HG03457 (cell line): ENCODE results near the gene MMP25.

Experiments
- ATAC-seq: cut with Tn5 transposase; IDR thresholded peaks from one replicate; pipeline ENCODE4 v1.9.1; 2021; ENCODE audit warnings: moderate number of reproducible peaks; ENCODE audit not compliant: unreplicated experiment

The MMP25 gene

DNA sequence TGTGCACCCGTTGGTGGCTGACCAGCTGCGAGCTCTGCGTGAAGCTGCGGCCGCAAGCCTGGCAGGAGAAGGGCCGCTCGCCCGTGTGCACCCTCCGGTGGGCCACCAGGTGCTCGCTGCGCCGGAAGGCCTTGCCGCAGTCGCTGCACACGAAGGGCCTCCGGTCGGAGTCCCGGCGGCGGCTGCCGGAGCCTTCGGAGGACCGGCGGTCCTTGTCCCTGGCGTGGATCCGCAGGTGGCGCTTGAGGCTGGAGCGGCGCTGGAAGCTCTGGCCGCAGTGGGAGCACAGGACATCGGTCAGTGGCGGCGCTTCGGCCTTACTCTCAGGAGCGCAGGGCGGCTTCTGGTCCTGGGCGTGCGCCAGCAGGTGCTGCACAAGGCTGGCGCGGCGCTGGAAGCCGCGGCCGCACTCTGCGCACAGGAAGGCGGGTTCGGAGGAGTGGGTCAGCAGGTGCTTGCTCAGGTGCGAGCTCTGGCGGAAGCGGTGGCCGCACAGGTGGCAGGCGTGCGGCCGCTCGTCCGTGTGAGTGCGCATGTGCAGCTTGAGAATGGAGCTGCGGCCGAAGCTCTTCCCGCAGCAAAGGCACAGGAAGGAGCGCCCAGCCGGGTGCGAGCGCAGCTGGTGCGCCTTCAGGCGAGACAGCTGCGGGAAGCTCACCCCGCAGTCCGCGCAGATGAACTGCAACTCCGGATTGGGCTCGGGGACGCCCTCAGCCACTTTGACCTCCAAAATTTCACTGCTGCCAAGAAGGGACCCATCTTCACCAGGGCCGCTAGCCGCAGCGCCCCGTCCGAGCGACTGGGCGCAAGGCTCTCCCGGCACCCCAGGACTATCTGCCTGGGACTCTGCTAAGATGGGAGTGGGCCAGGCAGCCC, 43.6 kb downstream of the MMP25 start:
- no peak for ATAC-seq

DNA sequence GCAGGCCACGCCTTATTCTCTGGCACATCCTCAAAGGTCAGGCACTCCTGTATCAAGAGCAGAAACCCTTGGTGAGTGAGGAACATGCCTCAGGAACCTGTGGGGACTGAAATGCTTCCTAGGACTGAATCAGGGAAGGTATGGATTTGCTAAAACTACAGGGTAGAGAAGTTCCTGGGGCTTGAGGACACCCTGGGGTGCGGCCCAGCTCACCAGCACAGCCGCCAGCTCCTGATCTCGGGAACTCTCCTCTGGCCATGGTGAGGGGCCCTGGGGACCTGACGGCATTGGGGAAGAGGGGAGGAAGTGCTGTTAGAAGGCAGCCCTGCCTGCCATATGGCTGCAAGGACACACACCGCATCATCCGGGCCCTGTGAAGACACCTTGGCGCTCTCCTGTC, 45.2 kb downstream of the MMP25 start:
- no peak for ATAC-seq

DNA sequence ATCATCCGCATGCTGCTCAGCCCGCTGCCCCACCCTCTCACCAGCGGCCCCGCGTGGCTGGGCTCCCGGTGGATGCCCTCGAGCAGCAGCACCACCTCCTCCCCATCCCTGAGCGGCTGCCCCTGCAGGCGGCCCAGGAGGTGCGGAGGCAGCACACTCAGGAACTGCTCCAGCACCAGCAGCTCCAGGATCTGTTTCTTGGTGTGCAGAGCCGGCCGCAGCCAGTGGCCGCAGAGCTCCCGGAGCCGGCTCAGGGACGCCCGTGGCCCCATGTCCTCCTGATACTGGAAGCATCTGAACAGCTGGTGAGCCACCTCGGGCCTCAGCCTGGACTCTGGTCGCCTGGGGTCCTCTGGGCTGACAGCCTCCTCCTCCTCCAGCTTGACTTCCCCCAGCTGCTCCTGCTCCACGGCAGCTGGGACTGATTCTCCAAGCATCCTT, 46.2 kb downstream of the MMP25 start:
- no peak for ATAC-seq

DNA sequence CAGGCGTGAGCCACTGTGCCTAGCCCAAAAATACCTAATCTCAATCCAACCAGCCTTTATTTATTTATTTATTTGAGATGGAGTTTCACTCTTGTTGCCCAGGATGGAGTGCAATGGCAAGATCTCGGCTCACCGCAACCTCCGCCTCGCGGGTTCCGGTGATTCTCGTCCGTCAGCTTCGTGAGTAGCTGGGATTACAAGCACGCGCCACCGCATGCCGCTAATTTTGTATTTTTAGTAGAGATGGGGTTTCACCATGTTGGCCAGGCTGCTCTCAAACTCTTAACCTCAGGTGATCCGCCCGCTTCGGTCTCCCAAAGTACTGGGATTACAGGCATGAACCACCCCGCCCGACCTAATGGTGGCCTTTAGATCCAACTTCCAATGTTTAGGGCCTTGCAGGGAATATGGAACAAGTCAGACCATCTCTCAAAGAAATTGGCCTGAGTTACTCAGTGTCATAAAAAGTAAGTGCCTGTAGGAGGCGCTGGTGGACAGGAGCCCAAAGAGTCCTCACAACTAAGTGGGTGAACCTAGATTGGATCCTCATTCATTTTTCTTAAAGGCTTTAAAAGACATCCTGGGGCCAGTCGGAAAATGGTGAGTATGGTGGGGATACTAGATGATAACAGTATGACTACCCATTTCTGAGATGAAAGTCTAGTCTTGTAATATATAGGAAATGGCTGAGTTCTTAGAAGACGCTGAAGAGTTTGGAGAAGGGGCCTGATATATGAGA, 48.1 kb downstream of the MMP25 start:
- ATAC-seq: no peak

DNA sequence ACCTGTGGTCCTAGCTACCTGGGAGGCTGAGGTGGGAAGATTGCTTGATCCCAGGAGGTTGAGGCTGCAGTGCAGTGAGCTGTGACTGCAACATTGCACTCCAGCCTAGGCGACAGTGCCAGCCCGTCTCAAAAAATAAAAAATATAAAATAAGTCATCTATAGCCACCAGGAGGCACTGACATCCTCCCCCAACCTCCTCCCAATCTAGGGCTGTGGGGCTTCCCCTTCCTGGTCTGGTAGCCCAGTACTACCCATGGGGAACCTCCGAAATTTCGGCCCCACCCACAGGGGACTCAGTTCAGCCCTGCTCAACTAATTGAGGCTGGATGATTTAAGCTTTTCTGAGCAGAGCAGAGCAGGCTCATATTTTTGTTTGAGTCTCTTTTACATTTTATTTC, 49.5 kb downstream of the MMP25 start:
- no peak for ATAC-seq

DNA sequence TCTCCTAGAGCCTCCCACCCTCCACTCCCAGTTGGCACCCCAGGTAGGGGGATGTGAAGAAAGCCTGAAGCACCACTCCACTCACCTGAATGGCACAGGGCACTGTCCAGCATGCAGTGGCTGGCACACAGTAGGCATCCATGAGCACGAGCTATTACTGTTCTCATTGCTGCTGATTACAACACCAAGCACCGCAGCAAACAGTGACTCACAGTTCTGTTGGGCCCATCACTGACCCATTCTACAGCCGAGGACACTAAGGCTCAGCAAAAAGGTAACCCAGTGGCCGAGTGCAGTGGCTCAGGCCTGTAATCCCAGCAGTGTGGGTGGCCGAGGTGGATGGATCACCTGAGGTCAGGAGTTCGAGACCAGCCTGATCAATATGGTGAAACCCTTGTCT, 50.0 kb downstream of the MMP25 start:
- no peak for ATAC-seq

DNA sequence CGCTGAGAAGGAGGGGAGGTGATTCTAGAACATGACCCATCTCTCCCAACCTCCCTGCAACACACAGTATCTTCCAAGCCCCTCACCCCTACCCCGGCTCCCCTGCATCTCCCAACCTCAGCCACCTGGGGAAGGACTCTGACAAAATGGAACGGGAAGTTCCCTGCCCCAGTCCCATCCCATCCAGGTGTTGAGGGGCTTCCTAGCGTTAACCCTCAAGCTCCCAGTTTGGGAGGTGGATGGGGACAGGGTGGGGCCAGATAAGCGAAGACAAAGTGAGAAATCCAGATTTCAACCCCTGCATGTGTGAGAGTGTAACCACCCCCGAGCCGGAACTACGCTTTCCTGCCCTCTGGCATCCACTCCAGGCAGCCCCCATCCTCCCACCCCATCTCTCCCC, 50.9 kb downstream of the MMP25 start:
- no peak for ATAC-seq

DNA sequence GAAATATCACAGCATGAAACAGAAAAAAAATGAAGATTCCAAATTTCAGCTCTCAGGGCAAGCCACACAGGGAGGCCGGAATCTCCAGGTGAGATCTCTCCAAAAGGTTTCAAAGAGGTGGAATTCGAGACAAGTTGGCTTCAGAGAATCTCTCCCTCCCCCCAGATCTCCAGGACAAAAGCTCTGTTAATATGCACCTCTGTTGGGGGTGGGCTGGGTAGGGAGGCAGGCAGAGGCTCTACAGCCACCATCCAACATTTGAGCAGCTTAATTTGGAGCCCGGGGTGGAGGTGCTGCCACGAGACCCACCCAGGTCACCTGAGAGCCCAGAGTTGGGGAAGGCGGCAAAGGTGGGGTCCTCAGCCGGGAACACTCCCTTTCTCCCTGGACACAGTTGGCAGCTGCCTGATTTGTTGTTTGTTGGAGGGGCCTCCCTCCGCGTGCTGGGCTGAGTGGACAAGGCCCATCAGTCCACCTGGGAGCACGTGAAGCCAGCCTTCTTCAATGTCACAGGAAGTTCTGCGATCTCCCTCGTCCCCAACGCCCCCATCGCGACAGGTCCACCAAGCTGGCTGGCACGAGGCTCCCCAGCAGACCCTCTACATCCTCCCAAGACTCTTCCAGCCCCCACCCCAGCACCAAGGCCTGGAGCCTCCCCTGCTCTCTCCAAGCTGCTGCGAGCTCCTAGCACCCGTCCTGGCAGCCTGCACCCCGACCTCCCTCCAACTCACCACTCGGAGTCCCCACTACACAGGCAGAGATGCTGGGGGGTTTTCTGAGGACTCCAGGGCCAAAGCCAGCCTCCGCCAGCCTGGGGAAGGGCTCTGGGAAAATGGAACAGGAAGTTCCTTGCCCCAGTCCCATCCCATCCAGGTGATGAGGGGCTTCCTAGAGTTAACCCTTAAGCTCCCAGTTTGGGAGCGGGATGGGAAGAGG, 52.4 kb downstream of the MMP25 start, which contains the start of gene ZSCAN10:
TSS of gene ZSCAN10 (minus strand) at position 836 of the 936 bp plus-strand sequence. CDS start 6,357 bp downstream, outside the sequence.
- ATAC-seq: no peak

DNA sequence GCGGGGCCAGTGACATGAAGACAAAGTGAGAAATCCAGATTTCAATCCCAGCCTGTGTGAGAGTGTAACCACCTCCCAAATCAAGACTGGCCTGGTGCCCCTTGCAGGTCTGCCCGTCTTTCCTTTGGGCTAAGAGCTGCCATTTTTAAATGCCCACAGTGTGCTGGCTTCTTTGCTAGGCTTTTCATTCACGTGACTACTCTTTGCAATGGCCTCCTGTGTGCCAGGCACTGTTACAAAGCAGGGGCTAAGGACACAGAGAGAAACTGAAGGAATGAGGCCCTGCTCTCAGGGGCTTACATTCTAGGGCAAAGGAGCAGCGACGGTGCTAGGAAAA, 53.0 kb downstream of the MMP25 start:
- ATAC-seq: no peak

DNA sequence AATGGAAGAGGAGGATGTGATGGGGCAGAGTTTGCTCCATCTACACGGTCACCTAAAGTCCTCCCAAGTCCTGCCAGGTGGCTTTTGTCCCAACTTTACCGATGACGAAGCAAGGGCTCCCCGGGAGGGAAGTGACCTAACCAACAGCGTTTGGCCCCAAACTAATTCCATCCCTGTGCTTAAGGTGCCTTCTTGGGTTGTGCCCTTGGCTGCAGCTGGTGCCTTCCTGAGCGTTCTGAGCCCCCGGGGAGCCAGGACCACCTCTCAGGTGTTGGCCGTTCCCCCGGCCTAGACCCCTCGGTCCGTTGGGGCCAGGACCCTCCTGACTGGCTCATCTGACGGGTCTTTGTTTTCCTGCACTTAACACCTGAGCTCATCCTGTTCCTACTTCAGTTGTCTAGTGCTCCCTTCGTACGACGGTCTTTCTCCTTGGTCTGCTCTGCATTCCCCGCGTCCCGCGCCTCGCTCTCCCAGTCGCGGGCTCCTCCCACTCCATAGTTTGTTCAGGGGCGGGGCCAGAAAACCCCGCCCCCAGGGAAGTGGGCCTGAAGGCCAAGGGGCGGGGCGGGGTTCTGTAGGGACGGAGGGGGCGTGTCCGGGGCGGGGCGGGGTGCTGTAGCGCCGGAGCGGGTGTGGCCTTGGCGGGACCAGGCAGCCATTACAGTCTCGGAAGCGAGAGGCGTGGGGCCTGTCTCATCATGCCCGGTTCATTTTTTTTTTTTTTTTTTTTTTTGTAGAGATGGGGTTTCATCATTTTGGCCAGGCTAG, 53.6 kb downstream of the MMP25 start:
- ATAC-seq: no peak

DNA sequence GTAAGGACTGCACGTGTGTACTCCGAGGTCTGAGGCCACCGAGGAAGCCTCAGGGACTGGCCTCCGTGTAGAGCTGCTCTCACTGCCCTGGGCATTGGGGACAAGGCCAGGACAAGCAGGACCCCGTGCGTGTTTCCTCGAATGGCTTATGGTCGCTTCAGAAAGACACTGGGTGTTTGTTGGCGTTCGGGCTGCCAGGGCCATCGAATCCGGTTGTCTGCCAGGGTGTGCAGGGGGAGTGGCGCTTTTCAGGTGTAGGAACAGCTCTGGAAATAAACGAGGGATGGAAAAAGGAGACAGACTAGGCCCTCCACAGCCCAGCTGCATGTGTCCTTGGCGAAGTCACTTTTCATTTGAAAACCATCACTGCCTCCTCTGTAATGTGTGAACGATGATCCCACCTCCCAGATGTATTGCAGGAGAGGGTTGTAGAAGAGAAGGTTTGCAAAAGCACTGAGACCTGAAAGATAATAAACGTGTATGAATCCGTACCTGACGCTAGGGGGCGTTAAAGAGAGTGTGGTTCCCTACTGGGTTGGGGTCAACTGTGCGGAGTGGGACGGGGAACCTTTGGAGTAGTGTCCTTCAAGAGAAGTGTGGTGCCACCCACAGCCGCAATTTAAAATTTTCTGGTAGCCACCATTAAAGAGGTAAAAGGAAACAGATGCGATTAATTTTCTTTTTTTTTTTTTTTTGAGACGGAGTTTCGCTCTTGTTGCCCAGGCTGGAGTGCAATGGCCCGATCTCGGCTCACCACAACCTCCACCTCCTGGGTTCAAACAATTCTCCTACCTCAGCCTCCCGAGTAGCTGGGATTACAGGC, 54.9 kb downstream of the MMP25 start:
- no peak for ATAC-seq

DNA sequence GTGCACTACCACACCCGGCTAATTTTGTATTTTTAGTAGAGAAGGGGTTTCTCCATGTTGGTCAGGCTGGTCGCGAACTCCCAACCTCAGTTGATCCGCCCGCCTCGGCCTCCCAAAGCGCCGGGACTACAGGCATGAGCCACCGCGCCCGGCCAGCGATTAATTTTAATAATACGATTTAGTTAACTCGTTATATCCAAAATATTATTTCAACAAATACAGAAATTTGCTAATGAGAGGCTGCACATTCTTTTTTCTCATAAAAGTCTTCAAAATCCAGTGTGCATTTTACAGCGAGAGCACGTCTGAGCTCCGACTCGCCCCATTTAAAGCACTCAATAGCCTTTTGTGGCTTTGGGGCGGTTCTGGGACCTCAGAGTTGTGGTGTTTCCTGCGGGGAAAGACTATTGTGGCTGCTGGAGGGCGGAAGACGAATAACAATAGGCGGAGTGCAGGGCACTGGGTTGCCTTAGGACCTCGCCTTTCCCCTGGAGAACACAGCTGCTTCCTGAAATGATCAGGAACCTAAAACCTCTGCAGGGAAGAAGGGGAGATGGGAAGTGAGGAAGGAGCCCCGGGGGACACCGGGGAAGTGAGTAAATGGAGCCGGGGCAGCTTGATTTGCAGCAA, 55.6 kb downstream of the MMP25 start:
- no peak for ATAC-seq

DNA sequence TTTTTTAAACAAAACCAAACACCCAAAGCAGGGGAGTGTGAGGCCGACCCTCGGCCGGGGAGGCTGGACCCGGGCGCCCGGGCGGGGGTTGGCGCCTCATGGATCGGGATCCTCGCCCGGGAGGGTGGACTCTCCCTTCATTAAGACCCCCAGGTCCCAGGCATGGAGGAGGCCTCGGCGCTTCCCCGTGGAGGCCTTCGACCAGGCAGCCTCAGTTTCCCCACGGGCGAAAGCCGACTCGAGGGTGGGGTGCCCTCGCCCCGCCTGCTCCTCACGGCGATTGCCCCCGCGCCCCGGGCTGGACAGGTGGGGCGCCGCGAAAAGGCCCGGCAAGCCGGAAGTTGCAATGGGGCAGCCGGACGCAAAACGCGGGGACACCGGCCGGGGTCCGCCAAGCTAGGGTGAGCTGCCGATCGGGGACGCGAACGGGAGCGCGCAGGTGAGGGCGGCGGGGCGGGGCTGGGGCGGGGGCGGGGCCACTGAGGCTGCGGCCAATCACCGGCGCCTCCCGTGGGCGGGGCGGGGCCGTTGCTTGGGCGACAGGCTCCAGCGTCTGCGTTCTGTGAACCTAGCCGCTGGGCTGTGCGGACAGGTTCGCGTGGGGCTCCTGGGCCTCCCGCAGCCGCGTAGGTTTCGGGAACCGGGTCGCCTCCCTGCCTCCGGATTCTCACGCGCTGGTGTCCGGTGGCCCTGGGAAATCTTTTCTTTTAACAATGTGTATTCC, 60.0 kb downstream of the MMP25 start:
- peak; percentile 63 for ATAC-seq
